Measurements from ENCODE around the gene ST7.
"Not testable (repeated sequence)": the region's sequence is repeated elsewhere in the genome, so short reads cannot be mapped to it uniquely, and the experiment has no call there.

ST7 gene

DNA sequence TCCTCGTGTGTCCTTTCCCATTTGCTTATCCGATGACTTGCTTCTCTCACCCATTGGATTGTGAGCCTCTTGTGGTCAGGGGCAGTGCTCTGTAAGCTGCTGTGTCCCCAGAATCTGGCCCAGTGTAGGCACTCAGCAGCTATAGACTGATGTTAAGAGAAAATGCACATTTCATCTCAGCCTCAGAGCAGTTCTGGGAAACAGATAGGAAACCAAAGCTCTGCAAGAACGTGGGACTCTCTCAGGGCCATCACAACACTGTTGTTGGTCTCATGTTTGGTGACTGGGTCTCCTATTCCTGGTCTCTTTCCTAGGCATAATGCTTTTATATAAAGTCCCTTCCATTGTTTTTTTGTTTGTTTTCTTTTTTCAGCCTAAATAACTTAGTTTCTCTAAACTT, 141.2 kb downstream of the ST7 start:
- no peak for DNase-seq (ENCODE audit: low read depth in 2 of 2)

DNA sequence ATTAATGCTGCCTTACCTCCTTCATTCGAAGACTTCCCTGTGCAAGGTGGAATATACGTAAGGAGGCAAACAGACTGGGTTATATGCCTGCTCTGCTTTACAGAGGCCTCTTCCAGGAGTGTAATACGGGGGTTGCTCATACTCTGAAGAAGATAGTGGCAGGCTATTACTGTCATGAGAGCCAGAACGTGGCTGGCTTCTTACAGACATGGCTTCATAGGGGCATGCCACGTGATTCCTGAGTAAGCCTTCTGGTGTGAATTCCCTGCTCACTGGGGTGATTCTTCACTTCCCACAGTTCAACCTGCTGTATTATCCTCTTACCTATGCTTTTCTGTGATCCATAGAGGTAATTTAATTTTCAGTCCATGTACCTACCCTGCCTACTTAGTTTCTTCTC, 141.8 kb downstream of the ST7 start:
- no peak for DNase-seq (ENCODE audit: low read depth in 2 of 2)

DNA sequence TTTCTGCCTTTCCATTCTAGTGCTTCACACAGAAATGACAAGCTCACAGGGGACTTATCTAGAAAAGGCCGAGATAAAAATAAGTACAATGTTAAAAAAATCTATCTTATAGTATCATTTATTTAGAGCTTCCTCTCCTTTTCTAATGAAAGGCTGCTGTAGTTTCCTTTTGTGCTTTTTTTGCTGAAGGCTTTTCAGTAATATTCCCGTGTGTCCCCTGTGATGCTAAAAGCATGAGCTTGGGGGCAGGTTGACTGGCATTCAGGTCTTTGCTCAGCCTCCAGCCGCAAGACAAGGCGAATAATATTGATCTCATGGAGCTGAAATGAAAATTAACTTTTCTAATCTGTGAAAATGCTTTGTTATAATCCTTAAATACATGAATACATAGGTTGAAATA, 143.0 kb downstream of the ST7 start:
- no peak for DNase-seq (ENCODE audit: low read depth in 2 of 2)

GRCh38 chr7:117096942-117097341, 143.6 kb downstream of the ST7 start:
- no peak for DNase-seq (ENCODE audit: low read depth in 2 of 2)

DNA sequence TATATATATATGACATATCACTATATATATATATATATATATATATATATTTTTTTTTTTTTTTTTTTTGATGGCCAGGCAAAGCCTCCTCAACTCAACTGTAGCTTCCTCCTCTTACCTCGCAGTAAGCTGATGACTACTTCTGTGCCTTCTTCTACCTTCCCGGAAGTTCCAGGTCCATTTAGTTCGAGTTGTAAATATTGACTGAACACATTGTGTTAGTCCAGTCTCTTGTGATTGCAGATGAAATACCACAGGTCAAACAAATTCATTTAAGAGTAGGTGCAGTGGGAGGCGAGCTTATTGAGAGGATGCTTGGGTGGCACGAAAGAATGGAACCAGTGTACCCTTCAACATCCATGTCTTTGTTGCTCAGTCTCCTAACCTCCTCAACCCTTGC, 144.6 kb downstream of the ST7 start:
- no peak for DNase-seq (ENCODE audit: low read depth in 2 of 2)

GRCh38 chr7:117098457-117098856, 145.2 kb downstream of the ST7 start:
- DNase-seq (ENCODE audit: low read depth in 2 of 2) = no peak

- DNase-seq (ENCODE audit: low read depth in 2 of 2) = no peak
Observed at GRCh38 chr7:117101026-117101425, 147.7 kb downstream of the ST7 start.

DNA sequence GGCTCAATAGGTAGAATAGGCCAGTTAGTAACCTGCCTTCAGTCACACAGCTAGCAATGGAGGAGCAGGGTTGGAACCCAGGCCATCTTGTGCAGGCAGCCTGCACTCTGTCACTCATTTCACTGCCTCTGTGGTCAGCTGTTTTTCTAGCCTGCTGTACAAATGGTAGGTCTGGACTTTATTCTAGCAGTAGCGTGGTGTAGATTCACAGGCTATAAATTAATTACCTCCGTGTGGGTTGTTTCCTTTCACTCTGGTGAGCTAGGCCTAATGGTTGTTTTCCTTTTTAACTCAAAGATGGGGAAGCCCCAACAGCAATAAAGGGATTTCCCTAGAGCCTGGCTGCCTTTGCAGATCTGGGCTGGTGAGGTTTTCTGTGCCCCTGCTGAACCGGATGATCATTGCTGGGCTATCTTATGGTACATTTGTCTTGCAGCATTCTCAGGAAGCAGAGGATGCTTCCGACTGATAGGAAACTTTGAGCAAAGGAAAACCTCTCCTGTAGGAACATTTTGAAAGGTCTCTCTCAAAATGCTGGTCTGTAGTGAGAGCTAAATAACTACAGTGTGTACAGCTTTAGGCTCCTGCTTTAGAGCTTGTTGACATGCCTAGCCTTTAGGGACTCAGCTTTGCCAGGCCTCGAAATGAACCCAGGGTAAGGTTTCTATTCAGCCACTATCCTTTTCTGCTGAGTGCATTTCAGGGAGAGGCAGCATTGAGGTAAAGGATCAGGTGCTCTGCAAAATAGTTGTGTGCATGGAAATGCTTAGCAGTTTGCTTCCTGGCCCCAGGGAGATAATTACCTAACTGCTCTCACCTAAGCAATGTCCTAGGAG, 157.4 kb downstream of the ST7 start:
- peak in 1 of 2 donors; percentile 38 for DNase-seq (ENCODE audit: low read depth in 2 of 2)

GRCh38 chr7:117111535-117111934, 158.2 kb downstream of the ST7 start:
- no peak for DNase-seq (ENCODE audit: low read depth in 2 of 2)

DNA sequence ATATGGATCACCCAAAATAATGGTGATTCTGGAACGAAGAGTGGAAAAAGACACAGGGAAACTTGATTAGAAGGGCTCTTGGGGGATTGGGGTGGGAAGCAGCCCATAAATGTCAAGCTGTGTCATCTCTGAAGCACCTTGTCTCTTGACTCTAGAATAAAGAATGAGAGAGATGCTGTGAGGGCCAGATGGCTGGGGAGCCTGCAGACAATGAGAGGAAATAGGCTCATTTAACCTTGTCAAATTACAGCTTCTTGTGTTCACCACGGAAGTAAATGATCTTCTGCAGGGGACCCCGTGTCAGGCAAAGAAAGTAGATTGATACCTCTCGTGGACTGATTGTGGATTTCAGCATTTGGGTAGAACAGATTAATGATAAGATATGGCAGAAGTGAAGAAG, 159.3 kb downstream of the ST7 start:
- no peak for DNase-seq (ENCODE audit: low read depth in 2 of 2)

GRCh38 chr7:117113871-117114270, 160.6 kb downstream of the ST7 start:
- no peak for DNase-seq (ENCODE audit: low read depth in 2 of 2)

DNA sequence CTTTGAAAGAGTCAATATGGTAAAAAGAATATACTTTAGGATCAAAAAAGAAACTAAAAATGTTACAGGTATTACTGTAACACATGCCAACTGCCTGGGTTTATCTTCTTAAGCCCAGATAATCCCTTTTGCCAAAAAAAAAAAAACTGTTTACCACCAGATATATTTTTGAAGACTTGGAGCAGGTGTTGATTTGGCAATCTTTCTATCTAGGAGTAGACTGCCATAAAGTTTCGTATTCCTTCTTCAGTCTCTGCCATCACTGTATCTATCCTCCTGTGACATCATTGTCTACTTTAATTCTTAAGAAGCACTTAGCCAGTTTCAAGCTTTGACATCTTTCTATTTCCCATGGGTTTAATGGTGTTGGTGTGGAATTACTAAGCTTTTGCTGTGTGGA, 161.0 kb downstream of the ST7 start:
- DNase-seq (ENCODE audit: low read depth in 2 of 2) = no peak

DNA sequence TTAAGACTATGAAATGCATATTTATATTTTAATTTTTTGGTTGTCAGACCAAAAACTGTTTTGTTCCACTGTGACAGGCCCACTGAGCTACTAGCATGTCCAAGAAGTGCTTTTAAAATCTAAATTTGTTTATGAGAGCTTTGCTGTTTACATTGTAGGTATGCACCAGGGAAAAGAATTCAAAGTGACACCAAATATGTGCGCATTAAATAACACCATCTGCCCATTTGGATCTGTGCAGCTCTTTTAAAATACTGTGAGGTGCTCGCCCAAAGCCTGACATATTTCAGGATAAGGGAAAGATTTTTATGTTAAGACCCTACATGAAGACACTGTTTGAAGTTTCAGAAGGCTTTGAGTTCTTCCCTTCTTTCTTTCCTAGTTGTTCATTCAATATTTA, 162.9 kb downstream of the ST7 start:
- no peak for DNase-seq (ENCODE audit: low read depth in 2 of 2)

- DNase-seq (ENCODE audit: low read depth in 2 of 2) = no peak
Observed at GRCh38 chr7:117117172-117117571, 163.9 kb downstream of the ST7 start.

DNA sequence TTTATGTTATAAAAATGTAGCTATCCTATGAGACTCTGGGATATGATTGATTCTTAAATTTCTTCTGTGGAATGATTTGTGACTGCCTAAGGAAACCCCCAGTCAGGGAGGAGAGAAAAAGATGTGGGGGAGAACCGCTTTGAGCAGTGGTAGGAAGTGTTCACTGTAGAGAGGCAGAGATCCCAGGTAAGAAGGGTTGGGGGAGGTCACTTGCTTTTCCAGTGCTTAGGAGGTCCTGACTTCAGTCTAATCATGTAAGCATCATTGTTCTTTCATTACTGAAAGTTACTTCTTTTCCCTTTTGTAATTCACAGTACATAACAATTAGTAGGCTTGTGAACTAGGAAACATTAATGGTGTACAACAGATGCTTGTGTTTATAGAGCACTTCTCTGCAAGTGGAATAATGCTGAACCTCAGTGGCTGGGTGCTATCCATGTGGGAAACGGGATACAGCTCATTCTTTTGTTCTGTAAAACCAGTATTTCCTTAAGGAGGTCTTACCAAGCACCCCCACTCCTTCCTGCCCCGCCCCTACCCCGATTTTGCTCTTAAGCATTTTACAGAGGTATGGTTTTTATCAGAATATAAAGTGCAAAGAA, 165.4 kb downstream of the ST7 start:
- no peak for DNase-seq (ENCODE audit: low read depth in 2 of 2)

DNA sequence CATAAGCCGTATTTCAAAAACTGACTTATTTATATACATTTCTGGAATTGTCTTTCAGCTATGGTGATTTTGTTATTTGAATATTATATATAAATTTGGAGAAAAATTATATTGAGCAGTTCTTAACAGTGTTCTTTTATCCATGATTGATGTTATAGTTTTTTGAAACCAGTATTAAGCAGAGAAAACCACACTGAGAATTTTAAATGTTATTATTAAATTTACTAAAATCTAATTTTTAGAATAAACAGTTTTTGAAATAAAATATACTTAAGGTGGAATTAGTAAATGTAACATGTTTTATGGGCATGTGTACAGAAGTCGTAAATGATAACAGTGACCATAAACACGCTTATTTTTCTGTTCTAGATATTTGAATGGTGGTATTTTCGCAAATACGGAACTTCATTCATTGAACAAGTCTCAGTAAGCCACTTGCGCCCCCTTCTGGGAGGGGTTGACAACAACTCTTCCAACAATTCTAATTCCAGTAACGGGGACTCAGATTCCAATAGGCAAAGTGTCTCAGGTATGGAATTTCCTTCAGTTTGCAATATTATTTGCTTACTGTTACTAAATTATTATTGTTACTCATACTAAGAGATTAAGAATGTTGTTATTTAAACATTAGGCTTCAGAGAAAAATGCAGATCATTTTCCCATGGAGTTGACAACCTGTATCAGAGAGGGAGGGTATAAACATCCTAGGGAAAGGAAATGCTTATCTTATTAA, 166.1 kb downstream of the ST7 start:
- DNase-seq (ENCODE audit: low read depth in 2 of 2) = peak; percentile 70 to 72

GRCh38 chr7:117120321-117120720, 167.0 kb downstream of the ST7 start:
- DNase-seq (ENCODE audit: low read depth in 2 of 2) = not testable (repeated sequence)

GRCh38 chr7:117122036-117122435, 168.7 kb downstream of the ST7 start:
- DNase-seq (ENCODE audit: low read depth in 2 of 2) = not testable (repeated sequence)

GRCh38 chr7:117122536-117122935, 169.2 kb downstream of the ST7 start:
- no peak for DNase-seq (ENCODE audit: low read depth in 2 of 2)

DNA sequence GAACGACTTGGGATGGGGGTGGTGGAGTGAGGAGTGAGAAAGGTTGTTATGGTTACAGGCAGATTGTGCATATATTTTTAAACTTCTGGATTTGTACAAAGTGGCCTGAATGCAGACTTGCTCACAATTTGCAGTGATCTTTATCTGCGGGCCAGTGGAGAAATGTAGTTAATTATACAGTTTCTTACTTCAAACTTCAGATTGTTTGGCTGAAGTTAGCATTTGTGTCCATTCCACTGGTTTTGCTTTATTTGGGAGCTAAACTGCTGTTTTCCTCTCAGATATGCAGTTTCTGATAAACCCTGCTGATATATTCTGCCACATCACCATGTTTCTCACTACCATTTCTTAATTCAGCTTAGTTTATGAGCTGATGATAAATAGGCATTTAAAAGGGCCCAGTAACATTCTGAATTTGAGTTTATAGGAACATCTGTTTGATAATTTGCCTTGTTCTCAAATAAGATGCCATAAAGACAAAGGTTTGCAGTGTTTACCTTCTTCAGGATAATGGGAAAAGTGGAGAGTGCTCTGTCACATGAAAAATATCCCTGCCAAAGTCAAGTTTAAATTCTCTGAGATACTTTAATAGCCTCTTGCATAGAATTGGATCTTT, 170.1 kb downstream of the ST7 start:
- no peak for DNase-seq (ENCODE audit: low read depth in 2 of 2)

DNA sequence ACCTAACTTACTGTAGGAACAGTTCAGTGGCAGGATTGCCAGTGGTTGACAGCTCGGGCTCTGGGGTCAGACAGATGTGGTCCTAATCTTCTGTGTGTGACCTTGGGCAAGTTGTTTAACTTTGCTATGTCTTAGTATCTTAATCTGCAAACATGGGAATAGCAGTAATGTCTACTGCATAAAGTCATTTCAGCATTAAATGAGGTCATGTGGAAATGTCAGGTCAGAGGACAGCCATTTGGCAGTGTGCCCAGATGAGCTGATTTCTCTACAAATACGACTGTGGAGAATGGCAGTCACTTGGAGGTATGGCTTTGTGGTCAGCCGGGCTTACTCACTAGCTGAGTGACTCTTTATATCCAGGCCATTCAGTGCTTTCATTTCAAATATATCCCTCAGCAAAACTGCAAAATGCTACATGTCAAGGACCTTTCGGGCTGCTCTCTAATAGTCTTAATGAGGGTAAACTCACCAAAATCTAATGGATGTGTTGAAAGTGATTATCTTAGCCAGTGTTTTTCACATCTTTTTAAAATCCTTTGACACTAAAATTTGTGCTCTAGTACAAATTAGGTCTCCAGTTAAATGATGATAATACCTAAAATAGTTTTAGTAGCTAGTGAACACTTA, 171.4 kb downstream of the ST7 start:
- DNase-seq (ENCODE audit: low read depth in 2 of 2) = peak; percentile 66 to 70

GRCh38 chr7:117126676-117127075, 173.4 kb downstream of the ST7 start:
- DNase-seq (ENCODE audit: low read depth in 2 of 2) = no peak

All from stimulated activated CD4-positive, alpha-beta T cell treated with anti-CD3 and anti-CD28 coated beads, Interleukin-4, amount 100 ng/mL, for 48 hours (primary cell).